AG20443 (cell line): Measurements from ENCODE around the gene RAI1.

Source experiments
- DNase-seq: peaks from one replicate; pipeline ENCODE4 v3.0.0; 2012; ENCODE audit warnings: low spot score, mixed read lengths

Gene RAI1

DNA sequence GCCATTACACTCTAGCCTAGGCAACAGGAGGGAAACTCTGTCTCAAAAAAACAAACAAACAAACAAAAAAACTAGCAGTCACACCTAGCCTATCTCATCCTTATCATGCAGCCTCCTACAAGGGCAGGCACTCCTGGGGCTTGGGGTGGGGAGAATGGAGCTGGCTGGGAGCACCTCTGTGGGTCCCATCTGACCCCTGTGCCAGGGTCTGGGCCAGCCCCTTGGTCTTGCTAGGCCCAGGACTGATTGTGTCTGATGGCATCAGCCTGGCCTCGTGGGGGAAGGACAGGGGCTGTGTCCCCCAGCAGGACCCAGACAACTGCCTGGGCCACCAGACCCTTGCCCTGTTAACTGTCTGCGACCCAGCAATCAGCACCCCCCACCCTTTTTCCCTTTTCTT is 105.7 kb downstream of the RAI1 start:
- no peak for DNase-seq

GRCh38 chr17:17787568-17787967 is 106.3 kb downstream of the RAI1 start:
- no peak for DNase-seq

- DNase-seq = no peak
Measured at GRCh38 chr17:17788967-17789366, 107.7 kb downstream of the RAI1 start.

DNA sequence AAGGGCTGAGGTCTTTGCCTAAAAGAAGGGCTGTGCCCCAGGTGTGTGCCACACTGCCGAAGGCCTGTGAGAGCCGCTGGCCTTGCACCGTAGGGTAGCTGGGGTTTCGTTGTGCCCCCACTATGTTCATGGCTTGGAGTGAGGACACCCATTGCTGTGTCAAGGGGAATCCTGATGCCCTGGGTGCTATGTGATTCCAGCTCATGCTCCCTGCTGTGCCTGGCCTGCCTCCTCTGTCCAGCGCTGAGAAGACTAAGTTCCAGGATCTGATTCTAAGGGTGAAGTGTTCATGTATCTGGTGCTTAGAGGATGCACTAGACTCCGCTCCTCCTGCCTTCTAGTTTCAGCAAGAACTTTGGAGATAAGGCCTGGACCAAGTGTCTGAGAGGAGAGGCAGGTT is 108.2 kb downstream of the RAI1 start:
- no peak for DNase-seq

GRCh38 chr17:17789828-17790636 is 108.8 kb downstream of the RAI1 start:
- DNase-seq = no peak

- no peak for DNase-seq
Measured at GRCh38 chr17:17790637-17791464, 109.6 kb downstream of the RAI1 start.

- DNase-seq = no peak
Measured at GRCh38 chr17:17792037-17792550, 110.8 kb downstream of the RAI1 start.

DNA sequence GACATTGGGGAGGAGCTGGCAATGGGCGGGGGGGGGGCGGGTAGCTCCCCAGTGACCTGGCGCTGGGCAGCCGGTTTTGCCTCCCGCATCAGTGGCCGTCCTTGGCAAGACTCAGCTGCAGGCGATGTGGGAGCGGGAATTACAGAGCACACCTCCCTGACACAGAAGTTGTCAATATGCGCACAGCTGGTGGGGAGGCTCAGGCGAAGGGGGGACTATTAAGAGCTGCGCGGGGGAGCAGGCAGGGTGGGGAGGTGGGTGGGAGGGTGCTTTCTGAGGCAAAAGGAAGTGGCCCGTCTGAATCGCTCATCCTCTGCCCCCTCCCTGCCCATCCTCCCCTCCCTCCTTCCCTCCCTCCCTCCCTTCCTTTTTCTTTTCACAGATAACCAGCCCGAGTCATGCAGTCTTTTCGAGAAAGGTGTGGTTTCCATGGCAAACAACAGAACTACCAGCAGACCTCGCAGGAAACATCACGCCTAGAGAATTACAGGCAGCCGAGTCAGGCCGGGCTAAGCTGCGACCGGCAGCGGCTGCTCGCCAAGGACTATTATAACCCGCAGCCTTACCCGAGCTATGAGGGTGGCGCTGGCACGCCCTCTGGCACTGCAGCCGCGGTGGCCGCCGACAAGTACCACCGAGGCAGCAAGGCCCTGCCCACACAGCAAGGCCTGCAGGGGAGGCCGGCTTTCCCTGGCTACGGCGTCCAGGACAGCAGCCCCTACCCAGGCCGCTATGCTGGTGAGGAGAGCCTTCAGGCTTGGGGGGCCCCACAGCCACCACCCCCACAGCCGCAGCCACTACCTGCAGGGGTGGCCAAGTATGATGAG is 111.5 kb downstream of the RAI1 start:
- no peak for DNase-seq

DNA sequence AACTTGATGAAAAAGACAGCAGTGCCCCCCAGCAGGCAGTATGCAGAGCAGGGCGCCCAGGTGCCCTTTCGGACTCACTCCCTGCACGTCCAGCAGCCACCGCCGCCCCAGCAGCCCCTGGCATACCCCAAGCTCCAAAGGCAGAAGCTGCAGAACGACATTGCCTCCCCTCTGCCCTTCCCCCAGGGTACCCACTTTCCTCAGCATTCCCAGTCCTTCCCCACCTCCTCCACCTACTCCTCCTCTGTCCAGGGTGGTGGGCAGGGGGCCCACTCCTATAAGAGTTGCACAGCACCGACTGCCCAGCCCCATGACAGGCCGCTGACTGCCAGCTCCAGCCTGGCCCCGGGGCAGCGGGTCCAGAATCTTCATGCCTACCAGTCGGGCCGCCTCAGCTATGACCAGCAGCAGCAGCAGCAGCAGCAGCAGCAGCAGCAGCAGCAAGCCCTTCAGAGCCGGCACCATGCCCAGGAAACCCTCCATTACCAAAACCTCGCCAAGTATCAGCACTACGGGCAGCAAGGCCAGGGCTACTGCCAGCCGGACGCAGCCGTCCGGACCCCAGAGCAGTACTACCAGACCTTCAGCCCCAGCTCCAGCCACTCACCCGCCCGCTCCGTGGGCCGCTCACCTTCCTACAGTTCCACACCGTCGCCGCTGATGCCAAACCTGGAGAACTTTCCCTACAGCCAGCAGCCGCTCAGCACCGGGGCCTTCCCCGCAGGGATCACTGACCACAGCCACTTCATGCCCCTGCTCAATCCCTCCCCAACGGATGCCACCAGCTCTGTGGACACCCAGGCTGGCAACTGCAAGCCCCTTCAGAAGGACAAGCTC is 112.3 kb downstream of the RAI1 start:
- no peak for DNase-seq

DNA sequence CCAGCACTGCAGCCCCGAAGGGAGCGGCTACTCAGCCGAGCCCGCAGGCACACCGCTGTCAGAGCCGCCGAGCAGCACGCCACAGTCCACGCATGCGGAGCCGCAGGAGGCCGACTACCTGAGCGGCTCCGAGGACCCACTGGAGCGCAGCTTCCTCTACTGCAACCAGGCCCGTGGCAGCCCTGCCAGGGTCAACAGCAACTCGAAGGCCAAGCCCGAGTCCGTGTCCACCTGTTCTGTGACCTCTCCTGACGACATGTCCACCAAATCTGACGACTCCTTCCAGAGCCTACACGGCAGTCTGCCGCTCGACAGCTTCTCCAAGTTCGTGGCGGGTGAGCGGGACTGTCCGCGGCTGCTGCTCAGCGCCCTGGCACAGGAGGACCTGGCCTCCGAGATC is 113.1 kb downstream of the RAI1 start:
- no peak for DNase-seq

DNA sequence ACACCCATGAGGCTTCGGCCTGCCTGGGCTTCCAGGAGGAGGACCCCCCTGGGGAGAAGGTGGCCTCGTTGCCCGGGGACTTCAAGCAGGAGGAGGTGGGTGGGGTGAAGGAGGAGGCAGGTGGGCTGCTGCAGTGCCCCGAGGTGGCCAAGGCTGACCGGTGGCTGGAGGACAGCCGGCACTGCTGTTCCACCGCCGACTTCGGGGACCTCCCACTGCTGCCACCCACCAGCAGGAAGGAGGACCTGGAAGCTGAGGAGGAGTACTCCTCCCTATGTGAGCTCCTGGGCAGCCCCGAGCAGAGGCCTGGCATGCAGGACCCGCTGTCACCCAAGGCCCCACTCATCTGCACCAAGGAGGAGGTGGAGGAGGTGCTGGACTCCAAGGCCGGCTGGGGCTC is 114.0 kb downstream of the RAI1 start:
- DNase-seq = no peak

GRCh38 chr17:17795946-17796786 is 114.9 kb downstream of the RAI1 start:
- no peak for DNase-seq

GRCh38 chr17:17796787-17797061 is 115.5 kb downstream of the RAI1 start:
- DNase-seq = no peak

GRCh38 chr17:17797119-17797809 is 116.0 kb downstream of the RAI1 start:
- no peak for DNase-seq

GRCh38 chr17:17798010-17798556 is 116.8 kb downstream of the RAI1 start:
- DNase-seq = no peak

- DNase-seq = no peak
Measured at GRCh38 chr17:17798573-17799255, 117.5 kb downstream of the RAI1 start.

DNA sequence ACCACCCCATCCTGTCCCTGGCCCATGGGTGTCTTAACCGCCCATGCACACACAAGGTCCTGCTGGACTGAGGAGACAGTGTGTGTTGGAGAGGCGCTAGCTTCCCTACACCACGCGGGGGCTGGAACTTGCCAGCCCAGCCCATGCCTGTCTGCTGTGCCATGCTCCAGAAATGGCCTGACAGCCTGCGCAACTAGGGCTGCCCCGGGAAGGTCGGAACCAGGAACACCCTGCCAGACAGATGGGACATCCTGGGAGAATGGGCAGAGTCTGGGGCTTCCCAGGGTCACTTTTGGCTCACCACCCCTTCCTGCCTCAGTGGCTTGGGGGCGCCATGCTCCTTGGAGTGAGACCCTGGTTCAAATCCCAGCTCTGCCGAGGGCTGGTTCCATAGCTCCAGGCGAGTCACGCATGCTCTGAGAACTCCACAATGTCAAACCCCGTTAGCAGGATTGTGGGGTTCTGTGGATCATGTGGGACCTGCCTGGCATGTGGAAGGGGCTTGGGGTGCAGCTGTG is 119.3 kb downstream of the RAI1 start:
- no peak for DNase-seq

DNA sequence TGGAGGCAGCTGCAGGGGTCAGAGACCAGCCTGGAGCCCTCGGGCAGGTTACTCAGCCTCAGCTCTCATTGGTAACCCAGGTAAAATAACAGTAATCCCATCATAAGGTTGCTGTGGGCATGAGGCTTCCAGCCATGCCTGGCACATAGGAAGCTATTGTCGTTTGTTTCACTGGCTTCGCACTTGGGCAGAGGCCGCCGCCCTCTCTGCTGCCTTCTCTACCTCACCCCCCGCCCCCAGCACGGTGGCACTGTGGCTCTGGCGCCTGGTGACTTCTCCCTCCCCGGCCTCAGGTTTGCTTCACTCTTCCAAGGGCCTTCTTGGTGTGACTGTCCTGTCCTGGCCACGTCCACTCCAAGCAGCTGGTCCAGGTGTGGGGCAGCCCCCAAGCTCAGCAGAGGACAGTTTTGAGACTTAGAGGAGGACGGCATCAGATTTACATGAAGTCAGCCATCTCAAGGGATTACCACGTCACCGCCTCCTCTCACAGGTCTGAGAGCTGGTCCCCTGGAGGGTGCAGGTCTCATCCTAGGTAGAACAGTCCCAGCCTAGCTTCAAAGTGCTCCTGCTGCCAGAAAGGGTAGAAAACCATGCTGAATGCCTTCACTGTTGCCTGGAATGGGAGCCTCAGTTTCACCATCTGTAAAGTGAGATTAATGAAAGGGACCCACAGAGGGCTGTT is 120.7 kb downstream of the RAI1 start:
- no peak for DNase-seq
